ENCODE data around the gene MC1R.

Gene MC1R

GRCh38 chr16:89905511-89906139, 13.0 kb upstream of the MC1R start:
- no peak overlapping the region for H3K27ac ChIP-seq

GRCh38 chr16:89906140-89907025, 12.3 kb upstream of the MC1R start:
- no peak overlapping the region for H3K27ac ChIP-seq

More at GRCh38 chr16:89905511-89906139, 13.0 kb upstream of the MC1R start:
- TF ChIP-seq ZFX (IDR thresholded peaks at IDR 0.05) = no peak

GRCh38 chr16:89907055-89907814, 11.4 kb upstream of the MC1R start:
- no peak for TF ChIP-seq ZFX (IDR thresholded peaks at IDR 0.05)
- TF ChIP-seq, protein P1, sequence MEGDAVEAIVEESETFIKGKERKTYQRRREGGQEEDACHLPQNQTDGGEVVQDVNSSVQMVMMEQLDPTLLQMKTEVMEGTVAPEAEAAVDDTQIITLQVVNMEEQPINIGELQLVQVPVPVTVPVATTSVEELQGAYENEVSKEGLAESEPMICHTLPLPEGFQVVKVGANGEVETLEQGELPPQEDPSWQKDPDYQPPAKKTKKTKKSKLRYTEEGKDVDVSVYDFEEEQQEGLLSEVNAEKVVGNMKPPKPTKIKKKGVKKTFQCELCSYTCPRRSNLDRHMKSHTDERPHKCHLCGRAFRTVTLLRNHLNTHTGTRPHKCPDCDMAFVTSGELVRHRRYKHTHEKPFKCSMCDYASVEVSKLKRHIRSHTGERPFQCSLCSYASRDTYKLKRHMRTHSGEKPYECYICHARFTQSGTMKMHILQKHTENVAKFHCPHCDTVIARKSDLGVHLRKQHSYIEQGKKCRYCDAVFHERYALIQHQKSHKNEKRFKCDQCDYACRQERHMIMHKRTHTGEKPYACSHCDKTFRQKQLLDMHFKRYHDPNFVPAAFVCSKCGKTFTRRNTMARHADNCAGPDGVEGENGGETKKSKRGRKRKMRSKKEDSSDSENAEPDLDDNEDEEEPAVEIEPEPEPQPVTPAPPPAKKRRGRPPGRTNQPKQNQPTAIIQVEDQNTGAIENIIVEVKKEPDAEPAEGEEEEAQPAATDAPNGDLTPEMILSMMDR (conservative IDR thresholded peaks at IDR 0.05) = no peak
- no peak overlapping the region for H3K27ac ChIP-seq

More at GRCh38 chr16:89906140-89907025, 12.3 kb upstream of the MC1R start:
- TF ChIP-seq, protein P1 (conservative IDR thresholded peaks at IDR 0.05) = no peak
- TF ChIP-seq ZFX (IDR thresholded peaks at IDR 0.05) = no peak

DNA sequence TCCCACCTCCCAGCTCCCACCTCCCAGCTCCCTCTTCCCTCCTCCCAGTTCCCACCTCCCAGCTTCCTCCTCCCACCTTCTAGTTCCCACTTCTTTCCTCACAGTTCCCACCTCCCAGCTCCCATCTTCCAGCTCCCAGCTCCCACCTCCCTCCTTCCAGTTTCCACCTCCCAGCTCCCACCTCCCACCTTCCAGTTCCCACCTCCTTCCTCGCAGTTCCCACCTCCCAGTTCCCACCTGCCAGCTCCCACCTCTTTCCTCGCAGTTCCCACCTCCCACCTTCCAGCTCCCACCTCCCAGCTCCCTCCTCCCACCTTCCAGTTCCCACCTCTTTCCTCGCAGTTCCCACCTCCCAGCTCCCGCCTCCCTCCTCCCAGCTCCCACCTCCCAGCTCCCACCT, 10.4 kb upstream of the MC1R start:
- no peak overlapping the region for H3K27ac ChIP-seq
- TF ChIP-seq ZFX (IDR thresholded peaks at IDR 0.05) = no peak
- TF ChIP-seq, protein P1 (conservative IDR thresholded peaks at IDR 0.05) = no peak

DNA sequence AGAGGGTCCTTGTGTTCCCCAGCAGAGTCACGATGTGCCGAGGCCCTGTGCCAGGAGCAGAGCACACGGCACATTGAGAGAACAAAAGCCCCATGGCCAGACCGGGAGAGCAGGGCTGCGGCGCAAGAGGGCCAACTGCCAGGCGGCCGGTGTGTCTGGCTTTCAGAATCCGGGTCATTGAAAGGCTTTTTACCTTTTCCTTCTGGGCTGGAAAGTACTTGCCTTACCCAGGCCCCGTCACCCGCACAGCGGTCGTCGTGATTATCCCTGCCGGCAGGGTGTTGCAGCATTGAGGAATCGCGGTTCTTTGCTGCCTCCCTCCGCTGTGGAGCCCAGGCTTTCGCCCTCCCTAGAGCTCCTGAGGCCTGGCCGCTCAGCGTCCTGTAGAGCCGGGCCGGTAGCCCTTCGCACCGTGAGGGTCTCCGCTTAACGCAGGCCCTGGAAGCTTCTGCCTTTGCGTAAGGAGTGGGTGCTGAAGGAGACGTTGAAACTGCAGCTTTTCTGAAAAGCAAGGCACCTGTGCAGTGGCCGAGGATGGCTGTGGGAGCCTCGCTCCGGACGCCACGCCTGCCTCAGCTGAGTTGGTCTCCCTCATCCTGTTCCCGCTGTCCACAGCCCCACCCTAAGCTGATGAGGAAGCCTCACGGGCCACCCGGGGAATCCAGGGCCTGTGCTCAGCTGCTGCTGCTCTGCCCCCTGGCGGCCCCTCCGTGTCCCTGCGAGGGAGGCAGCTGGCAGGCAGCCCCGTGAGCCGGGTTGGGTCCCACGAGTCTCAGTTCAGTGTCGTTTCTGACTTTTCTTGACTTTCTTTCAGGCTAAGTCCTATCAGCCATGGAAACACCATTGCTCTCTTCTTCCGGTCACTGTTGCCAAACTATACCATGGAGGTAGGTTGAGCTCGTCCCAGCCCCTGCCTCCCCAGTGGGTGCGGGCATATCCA, 8.6 kb upstream of the MC1R start:
- H3K27ac ChIP-seq = peak overlapping the region; percentile 57
- no peak for TF ChIP-seq ZFX (IDR thresholded peaks at IDR 0.05)
- TF ChIP-seq, protein P1 (conservative IDR thresholded peaks at IDR 0.05) = peak; percentile 93

- H3K27ac ChIP-seq = peak overlapping the region; percentile 57; the same call in 1 of the 2 replicates
- TF ChIP-seq ZFX (IDR thresholded peaks at IDR 0.05) = no peak
- TF ChIP-seq, protein P1 (conservative IDR thresholded peaks at IDR 0.05) = 0 out of 2 replicates have a peak, but pooled peaks have one; percentile 37
These were observed 7.8 kb upstream of the MC1R start for GRCh38 chr16:89910717-89911354.
